NCI-H510A treated with DMSO at 0.1 percent for 48 hours (cell line): ENCODE results near the gene IFI27L2.

Source experiments
- DNase-seq: peaks from one replicate; lab custom pipeline; 2025; lab: John Stamatoyannopoulos, UW

Gene IFI27L2

GRCh38 chr14:94123296-94123695, 6.1 kb downstream of the IFI27L2 start:
- no peak for DNase-seq

GRCh38 chr14:94122438-94122837, 7.0 kb downstream of the IFI27L2 start:
- no peak for DNase-seq

- DNase-seq = no peak
These were observed 7.9 kb downstream of the IFI27L2 start for GRCh38 chr14:94121485-94121884.

- no peak for DNase-seq
These were observed 8.6 kb downstream of the IFI27L2 start for GRCh38 chr14:94120667-94121340.

GRCh38 chr14:94119071-94119470, 10.3 kb downstream of the IFI27L2 start:
- DNase-seq = no peak

- DNase-seq = no peak
These were observed 11.5 kb downstream of the IFI27L2 start for GRCh38 chr14:94117856-94118255.

GRCh38 chr14:94116701-94117100, 12.7 kb downstream of the IFI27L2 start:
- no peak for DNase-seq

GRCh38 chr14:94115631-94116030, 13.8 kb downstream of the IFI27L2 start:
- no peak for DNase-seq

GRCh38 chr14:94115058-94115591, 14.3 kb downstream of the IFI27L2 start:
- no peak for DNase-seq

GRCh38 chr14:94114589-94115057, 14.8 kb downstream of the IFI27L2 start:
- DNase-seq = no peak

GRCh38 chr14:94113908-94114588, 15.4 kb downstream of the IFI27L2 start:
- DNase-seq = no peak

- DNase-seq = no peak
These were observed 15.9 kb downstream of the IFI27L2 start for GRCh38 chr14:94113490-94113889.

- no peak for DNase-seq
These were observed 16.3 kb downstream of the IFI27L2 start for GRCh38 chr14:94113073-94113472.

GRCh38 chr14:94112513-94113063, 16.8 kb downstream of the IFI27L2 start:
- no peak for DNase-seq

GRCh38 chr14:94111276-94112095, 17.9 kb downstream of the IFI27L2 start:
- no peak for DNase-seq

GRCh38 chr14:94110552-94111181, 18.7 kb downstream of the IFI27L2 start, which contains the start of gene IFI27:
Gene IFI27 (plus strand): TSS chr14:94110736.
- no peak for DNase-seq

- no peak for DNase-seq
These were observed 19.5 kb downstream of the IFI27L2 start for GRCh38 chr14:94109915-94110250.

GRCh38 chr14:94104731-94105130, 24.7 kb downstream of the IFI27L2 start:
- no peak for DNase-seq

- no peak for DNase-seq
These were observed 25.8 kb downstream of the IFI27L2 start for GRCh38 chr14:94103554-94104150.

- DNase-seq = no peak
These were observed 26.5 kb downstream of the IFI27L2 start for GRCh38 chr14:94102768-94103482.

- DNase-seq = no peak
These were observed 27.7 kb downstream of the IFI27L2 start for GRCh38 chr14:94101748-94102147.
